Breast epithelium (tissue), 3 donors: ENCODE data around the gene CTNNBL1.

Source experiments
- POLR2A ChIP-seq: fragments of 450-650 bp; IDR thresholded peaks from one replicate; pipeline ENCODE4 v1.6.1; 2016; ENCODE audit warnings: antibody characterized with exemption, mild to moderate bottlenecking, moderate library complexity
- POLR2AphosphoS5 ChIP-seq, 3 donors: sonication (generic); formaldehyde crosslinking; IDR thresholded peaks; one replicate each; pipeline ENCODE4 v1.6.1; 2017; ENCODE audit warnings: antibody characterized with exemption in 3 of 3
- TF ChIP-seq, protein P1 (sequence below), 3 donors: fragments of 450-650 bp; IDR thresholded peaks; one replicate each; pipeline ENCODE4 v1.5.1; 2016 to 2017; ENCODE audit warnings: antibody characterized with exemption in 3 of 3, mild to moderate bottlenecking in 3 of 3, moderate library complexity in 3 of 3

- TF ChIP-seq, protein P1, sequence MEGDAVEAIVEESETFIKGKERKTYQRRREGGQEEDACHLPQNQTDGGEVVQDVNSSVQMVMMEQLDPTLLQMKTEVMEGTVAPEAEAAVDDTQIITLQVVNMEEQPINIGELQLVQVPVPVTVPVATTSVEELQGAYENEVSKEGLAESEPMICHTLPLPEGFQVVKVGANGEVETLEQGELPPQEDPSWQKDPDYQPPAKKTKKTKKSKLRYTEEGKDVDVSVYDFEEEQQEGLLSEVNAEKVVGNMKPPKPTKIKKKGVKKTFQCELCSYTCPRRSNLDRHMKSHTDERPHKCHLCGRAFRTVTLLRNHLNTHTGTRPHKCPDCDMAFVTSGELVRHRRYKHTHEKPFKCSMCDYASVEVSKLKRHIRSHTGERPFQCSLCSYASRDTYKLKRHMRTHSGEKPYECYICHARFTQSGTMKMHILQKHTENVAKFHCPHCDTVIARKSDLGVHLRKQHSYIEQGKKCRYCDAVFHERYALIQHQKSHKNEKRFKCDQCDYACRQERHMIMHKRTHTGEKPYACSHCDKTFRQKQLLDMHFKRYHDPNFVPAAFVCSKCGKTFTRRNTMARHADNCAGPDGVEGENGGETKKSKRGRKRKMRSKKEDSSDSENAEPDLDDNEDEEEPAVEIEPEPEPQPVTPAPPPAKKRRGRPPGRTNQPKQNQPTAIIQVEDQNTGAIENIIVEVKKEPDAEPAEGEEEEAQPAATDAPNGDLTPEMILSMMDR (IDR thresholded peaks at IDR 0.05) = no peak
- TF ChIP-seq POLR2A (no peak), POLR2AphosphoS5 (IDR thresholded peaks at IDR 0.05) (no peak)
Measured at GRCh38 chr20:37915800-37916570, 222.2 kb downstream of the CTNNBL1 start.
